LNCAP (cell line): ENCODE results near the gene ANTXR1.

Source experiments
- TF ChIP-seq, protein P1 (sequence below): fragments of 450-650 bp; IDR thresholded peaks from 2 replicates; pipeline ENCODE4 v1.5.1; 2017; ENCODE audit warnings: mild to moderate bottlenecking

Gene ANTXR1

DNA sequence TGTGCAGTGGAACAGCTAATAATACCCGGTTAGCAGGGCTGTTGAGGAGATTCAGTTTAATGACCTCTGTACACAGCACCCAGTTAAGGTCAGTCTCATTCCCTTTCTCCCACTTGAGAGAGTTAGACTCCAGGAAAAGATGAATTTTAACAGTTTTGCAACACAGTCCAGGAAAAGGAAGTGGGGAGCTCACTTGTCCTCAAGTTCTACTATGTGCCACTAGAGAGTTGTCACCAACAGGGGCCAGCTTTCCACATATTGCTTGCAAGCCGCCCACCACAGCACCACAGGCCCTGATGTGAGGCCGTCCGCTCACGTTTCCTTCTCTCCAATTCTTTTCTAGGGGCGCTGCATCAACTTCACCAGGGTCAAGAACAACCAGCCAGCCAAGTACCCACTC, 231.9 kb downstream of the ANTXR1 start:
- TF ChIP-seq, protein P1, sequence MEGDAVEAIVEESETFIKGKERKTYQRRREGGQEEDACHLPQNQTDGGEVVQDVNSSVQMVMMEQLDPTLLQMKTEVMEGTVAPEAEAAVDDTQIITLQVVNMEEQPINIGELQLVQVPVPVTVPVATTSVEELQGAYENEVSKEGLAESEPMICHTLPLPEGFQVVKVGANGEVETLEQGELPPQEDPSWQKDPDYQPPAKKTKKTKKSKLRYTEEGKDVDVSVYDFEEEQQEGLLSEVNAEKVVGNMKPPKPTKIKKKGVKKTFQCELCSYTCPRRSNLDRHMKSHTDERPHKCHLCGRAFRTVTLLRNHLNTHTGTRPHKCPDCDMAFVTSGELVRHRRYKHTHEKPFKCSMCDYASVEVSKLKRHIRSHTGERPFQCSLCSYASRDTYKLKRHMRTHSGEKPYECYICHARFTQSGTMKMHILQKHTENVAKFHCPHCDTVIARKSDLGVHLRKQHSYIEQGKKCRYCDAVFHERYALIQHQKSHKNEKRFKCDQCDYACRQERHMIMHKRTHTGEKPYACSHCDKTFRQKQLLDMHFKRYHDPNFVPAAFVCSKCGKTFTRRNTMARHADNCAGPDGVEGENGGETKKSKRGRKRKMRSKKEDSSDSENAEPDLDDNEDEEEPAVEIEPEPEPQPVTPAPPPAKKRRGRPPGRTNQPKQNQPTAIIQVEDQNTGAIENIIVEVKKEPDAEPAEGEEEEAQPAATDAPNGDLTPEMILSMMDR = no peak

DNA sequence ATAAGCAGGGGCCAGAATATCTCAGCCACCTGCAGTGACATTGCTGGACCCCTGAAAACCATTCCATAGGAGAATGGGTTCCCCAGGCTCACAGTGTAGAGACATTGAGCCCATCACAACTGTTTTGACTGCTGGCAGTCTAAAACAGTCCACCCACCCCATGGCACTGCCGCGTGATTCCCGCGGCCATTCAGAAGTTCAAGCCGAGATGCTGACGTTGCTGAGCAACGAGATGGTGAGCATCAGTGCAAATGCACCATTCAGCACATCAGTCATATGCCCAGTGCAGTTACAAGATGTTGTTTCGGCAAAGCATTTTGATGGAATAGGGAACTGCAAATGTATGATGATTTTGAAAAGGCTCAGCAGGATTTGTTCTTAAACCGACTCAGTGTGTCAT, 234.6 kb downstream of the ANTXR1 start:
- TF ChIP-seq, protein P1 = no peak

DNA sequence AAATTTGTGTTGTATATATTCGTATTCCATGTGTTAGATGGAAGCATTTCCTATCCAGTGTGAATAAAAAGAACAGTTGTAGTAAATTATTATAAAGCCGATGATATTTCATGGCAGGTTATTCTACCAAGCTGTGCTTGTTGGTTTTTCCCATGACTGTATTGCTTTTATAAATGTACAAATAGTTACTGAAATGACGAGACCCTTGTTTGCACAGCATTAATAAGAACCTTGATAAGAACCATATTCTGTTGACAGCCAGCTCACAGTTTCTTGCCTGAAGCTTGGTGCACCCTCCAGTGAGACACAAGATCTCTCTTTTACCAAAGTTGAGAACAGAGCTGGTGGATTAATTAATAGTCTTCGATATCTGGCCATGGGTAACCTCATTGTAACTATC, 235.3 kb downstream of the ANTXR1 start:
- TF ChIP-seq, protein P1 = no peak

DNA sequence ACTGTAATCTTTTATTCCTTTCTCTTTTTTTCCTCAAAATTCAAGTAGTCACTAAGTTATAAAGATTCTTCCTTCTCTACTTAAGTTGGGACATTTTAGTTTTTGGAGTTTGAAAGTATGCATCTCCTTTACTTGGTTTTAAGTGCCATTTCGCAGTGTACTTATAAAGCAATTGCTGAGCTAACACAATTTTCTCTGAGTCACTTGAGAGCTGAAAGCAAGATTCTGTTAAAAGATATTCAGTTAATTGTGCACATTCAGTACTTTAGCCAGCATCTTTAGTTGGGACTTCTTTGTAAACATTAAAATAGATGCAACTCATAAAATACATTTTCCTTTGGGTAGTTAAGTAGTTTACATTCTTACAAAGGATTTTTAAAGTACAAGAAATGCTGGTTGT, 238.0 kb downstream of the ANTXR1 start:
- TF ChIP-seq, protein P1 = no peak

DNA sequence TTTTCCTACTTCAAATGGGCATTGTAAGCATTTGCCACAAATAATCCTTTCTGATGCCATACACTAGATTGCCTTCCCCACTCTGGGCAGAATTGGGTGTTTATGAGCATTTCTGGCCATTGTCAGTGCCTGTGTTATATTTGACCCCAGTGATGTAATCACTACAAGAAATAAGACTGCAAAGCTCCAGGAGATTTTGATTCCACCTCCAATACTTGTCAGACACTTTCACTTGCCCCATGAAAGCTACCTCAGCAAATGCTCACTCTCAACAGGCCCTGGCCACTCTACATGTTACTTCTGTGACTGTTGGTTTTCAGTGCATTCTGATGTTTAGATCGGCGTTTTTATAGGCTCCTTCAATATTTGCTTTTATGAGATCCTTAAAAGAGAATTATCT, 239.0 kb downstream of the ANTXR1 start:
- TF ChIP-seq, protein P1 = no peak

DNA sequence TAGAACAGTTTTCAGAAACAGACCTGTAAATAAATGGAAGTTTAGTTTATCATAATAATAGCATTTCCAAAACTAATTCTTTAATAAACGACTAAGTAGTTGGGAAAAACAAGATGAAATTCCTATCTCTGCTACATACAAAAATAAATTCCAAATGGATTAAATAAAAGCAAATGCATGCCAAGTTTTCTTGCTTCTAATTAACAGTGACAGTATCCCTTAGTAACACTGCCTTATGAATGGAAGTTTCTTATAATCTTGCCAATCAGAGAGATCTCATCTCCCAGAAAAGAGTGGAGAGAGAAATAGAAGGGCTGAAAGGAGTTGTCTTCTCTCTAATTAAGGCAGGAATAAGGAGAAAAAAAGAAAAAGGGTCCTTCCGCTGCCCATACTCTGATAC, 240.1 kb downstream of the ANTXR1 start:
- TF ChIP-seq, protein P1 = no peak

DNA sequence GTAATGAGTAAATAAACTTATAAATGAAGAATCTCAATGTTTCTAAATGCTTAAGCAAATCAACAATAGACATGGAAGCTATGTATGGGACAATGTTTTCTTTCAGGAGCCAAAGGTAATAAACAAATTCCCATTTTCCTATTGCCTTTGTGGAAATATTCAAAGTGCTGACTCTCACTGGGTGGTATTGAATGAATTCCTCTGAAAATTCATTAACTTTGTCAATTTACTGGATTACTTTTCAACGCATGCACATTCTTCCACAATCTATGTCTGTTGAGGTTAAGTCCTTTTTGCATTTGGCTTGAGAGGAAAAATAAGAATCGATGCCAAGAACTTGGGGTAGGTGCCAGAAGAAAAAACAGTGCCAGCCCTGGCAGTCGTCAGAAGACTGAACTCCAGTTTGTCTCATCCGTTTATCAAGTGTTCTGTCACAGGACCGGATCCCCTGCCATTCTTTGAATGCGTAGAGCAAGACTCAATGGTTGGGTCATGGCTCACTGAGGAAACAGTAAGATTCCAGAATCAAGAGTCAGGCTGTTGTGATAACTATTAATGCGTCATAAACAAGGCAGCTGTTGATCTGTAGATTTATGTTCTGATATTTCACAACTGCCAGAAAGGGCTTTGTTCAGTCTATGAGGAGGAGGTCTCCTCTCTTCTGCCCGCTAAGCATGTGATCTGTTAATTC, 240.8 kb downstream of the ANTXR1 start:
- TF ChIP-seq, protein P1 = no peak

DNA sequence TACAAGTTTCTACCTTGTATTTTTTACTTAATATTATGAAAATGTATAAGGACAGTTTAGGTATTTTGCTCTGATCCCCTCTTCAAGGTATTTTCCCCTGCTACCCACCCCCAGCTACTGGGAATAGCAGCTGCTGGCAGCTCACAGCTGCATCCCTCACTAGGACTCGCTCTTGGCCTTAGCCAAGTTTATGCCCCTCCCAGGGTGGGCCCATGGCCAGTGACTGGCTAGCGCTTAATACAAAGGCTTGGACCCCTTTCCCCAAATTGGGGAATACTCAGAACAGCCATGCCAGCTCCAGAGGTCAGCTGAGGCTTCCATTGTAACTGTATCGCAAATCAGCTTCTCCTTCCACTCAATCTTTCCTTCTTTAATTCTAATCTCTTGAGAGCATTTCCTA, 242.8 kb downstream of the ANTXR1 start:
- TF ChIP-seq, protein P1 = no peak
